ENCODE results near the gene KDM4B.

Gene KDM4B

GRCh38 chr19:5048727-5049553 lies 80.0 kb downstream of the KDM4B start:
- DNase-seq (ENCODE audit: low spot score), result no peak
- FAIRE-seq, result no peak

- no peak for DNase-seq (ENCODE audit: low spot score)
- FAIRE-seq, result no peak
Observed at GRCh38 chr19:5049561-5049960, 80.6 kb downstream of the KDM4B start.

GRCh38 chr19:5050067-5050656 lies 81.2 kb downstream of the KDM4B start:
- DNase-seq (ENCODE audit: low spot score) (no peak), FAIRE-seq (no peak)

- no peak for FAIRE-seq
- no peak for DNase-seq (ENCODE audit: low spot score)
Observed at GRCh38 chr19:5050905-5051304, 82.0 kb downstream of the KDM4B start.

GRCh38 chr19:5051619-5052018 lies 82.7 kb downstream of the KDM4B start:
- FAIRE-seq (no peak), DNase-seq (ENCODE audit: low spot score) (no peak)

- DNase-seq (ENCODE audit: low spot score) (no peak), FAIRE-seq (no peak)
Observed at GRCh38 chr19:5052515-5052914, 83.6 kb downstream of the KDM4B start.

- DNase-seq (ENCODE audit: low spot score) (no peak), FAIRE-seq (no peak)
Observed at GRCh38 chr19:5052945-5053485, 84.1 kb downstream of the KDM4B start.

- FAIRE-seq (no peak), DNase-seq (ENCODE audit: low spot score) (no peak)
Observed at GRCh38 chr19:5053661-5054060, 84.7 kb downstream of the KDM4B start.

- no peak for DNase-seq (ENCODE audit: low spot score)
- FAIRE-seq, result no peak
Observed at GRCh38 chr19:5054551-5055456, 85.9 kb downstream of the KDM4B start.

GRCh38 chr19:5055457-5055776 lies 86.5 kb downstream of the KDM4B start:
- FAIRE-seq (no peak), DNase-seq (ENCODE audit: low spot score) (no peak)

GRCh38 chr19:5057860-5058259 lies 88.9 kb downstream of the KDM4B start:
- no peak for DNase-seq (ENCODE audit: low spot score)
- FAIRE-seq, result no peak

GRCh38 chr19:5058521-5059212 lies 89.8 kb downstream of the KDM4B start:
- FAIRE-seq, result no peak

GRCh38 chr19:5059213-5059574 lies 90.3 kb downstream of the KDM4B start:
- FAIRE-seq, result no peak
- no peak for DNase-seq (ENCODE audit: low spot score)

More at GRCh38 chr19:5058521-5059212, 89.8 kb downstream of the KDM4B start:
- DNase-seq (ENCODE audit: low spot score), result no peak

GRCh38 chr19:5059793-5060192 lies 90.9 kb downstream of the KDM4B start:
- FAIRE-seq (no peak), DNase-seq (ENCODE audit: low spot score) (no peak)

- FAIRE-seq (no peak), DNase-seq (ENCODE audit: low spot score) (no peak)
Observed at GRCh38 chr19:5062195-5062594, 93.3 kb downstream of the KDM4B start.

- no peak for DNase-seq (ENCODE audit: low spot score)
- no peak for FAIRE-seq
Observed at GRCh38 chr19:5062799-5063198, 93.9 kb downstream of the KDM4B start.

- FAIRE-seq, result no peak
- no peak for DNase-seq (ENCODE audit: low spot score)
Observed at GRCh38 chr19:5063873-5064645, 95.1 kb downstream of the KDM4B start.

GRCh38 chr19:5064896-5065295 lies 96.0 kb downstream of the KDM4B start:
- DNase-seq (ENCODE audit: low spot score) (no peak), FAIRE-seq (no peak)

- DNase-seq (ENCODE audit: low spot score), result no peak
- no peak for FAIRE-seq
Observed at GRCh38 chr19:5065663-5066093, 96.8 kb downstream of the KDM4B start.

- DNase-seq (ENCODE audit: low spot score) (no peak), FAIRE-seq (no peak)
Observed at GRCh38 chr19:5066768-5067167, 97.9 kb downstream of the KDM4B start.

GRCh38 chr19:5067678-5068077 lies 98.8 kb downstream of the KDM4B start:
- FAIRE-seq (no peak), DNase-seq (ENCODE audit: low spot score) (no peak)
